HCT116 (cell line): ENCODE results near the gene RPS14. TPM values are rescaled to one million over a fixed set of nuclear protein-coding genes. Genes with fewer than 3 reads are reported as not detected.

ENCODE experiments used
- ATAC-seq: fragments of 200-7000 bp; cut with Tn5 transposase; 2 replicates; pipeline ENCODE4 v1.9.1; 2020; ENCODE audit warnings: mild to moderate bottlenecking, moderate library complexity
- BruUV-seq: library from RNA; stranded (reverse); fragments of 400-500 nt; replicated peaks from 2 replicates; lab custom pipeline; 2021; lab: Mats Ljungman, UMichigan
- CTCF ChIA-PET: fragments of 300-600 bp; sonication (Branson Sonifier 250); formaldehyde crosslinking; loops from one replicate; lab custom pipeline; 2021; ENCODE audit warnings: antibody characterized with exemption; lab: Charles Lee
- POLR2A ChIA-PET: fragments of 300-600, 350-600 bp; sonication (Branson Sonifier 250); formaldehyde crosslinking; loops from one replicate; lab custom pipeline; 2021; ENCODE audit warnings: antibody characterized with exemption; lab: Charles Lee
- RAD21 ChIA-PET, 2 experiments: fragments of 300-600 bp; sonication (Branson Sonifier 250); formaldehyde crosslinking; loops; one replicate each; lab custom pipeline; 2023; ENCODE audit warnings: low total read pairs in 2 of 2; ENCODE audit not compliant: uncharacterized antibody in 2 of 2, unreplicated experiment in 2 of 2, low non-redundant PET in 1 of 2; lab: Charles Lee
- DNase-seq: peaks from one replicate; pipeline ENCODE4 v3.0.0-alpha.2; 2010; ENCODE audit warnings: low read depth, low spot score
- H2AFZ ChIP-seq: fragments of 200-600 bp; shearing (Covaris generic), sonication (generic); 2 replicates; pipeline ENCODE4 v1.6.1; 2017; ENCODE audit warnings: low read depth, mixed run types, mixed read lengths, antibody characterized with exemption, low read length; ENCODE audit not compliant: poor library complexity, severe bottlenecking
- H3K27ac ChIP-seq: 2 replicates; pipeline ENCODE4 v1.5.1; 2012; ENCODE audit warnings: low read depth, low read length
- H3K27me3 ChIP-seq: fragments of 200-600 bp; sonication (generic); 2 replicates; pipeline ENCODE4 v1.6.1; 2016; ENCODE audit warnings: mixed run types, low read length, mixed read lengths; ENCODE audit not compliant: insufficient read depth
- H3K36me3 ChIP-seq, 2 experiments: fragments of 200-500 bp in 1 of 2; fragments of 200-600 bp in 1 of 2; sonication (Bioruptor generic) in 1 of 2; sonication (generic) in 1 of 2; 2 replicates each; pipeline versions ENCODE4 v1.5.1 to v1.6.1; 2014 to 2016; ENCODE audit warnings: low read length in 2 of 2, inconsistent platforms in 1 of 2, mixed read lengths in 1 of 2, mixed run types in 1 of 2; ENCODE audit not compliant: insufficient read depth in 2 of 2, control insufficient read depth in 1 of 2
- H3K4me1 ChIP-seq, 2 experiments: fragments of 200-600 bp in 1 of 2; sonication (generic) in 1 of 2; 2 replicates each; pipeline versions ENCODE4 v1.5.1 to v1.6.1; 2012 to 2017; ENCODE audit warnings: low read length in 2 of 2, inconsistent platforms in 1 of 2, mild to moderate bottlenecking in 1 of 2, mixed read lengths in 1 of 2, mixed run types in 1 of 2, moderate library complexity in 1 of 2; ENCODE audit not compliant: insufficient read depth in 2 of 2, control insufficient read depth in 1 of 2
- H3K4me2 ChIP-seq: fragments of 200-600 bp; sonication (generic); 2 replicates; pipeline ENCODE4 v1.6.1; 2017; ENCODE audit warnings: mixed run types, low read length, mixed read lengths
- H3K4me3 ChIP-seq, 2 experiments: fragments of 200-600 bp in 1 of 2; sonication (generic) in 1 of 2; replicated peaks in 1 of 2; 2 replicates each; pipeline ENCODE4 v1.5.1; 2011 to 2016; ENCODE audit warnings: low read length in 2 of 2, control low read depth in 1 of 2, low read depth in 1 of 2, mild to moderate bottlenecking in 1 of 2, mixed read lengths in 1 of 2, mixed run types in 1 of 2
- H3K79me2 ChIP-seq: fragments of 200-600 bp; sonication (generic); 2 replicates; pipeline ENCODE4 v1.6.1; 2017; ENCODE audit warnings: mild to moderate bottlenecking, mixed run types, low read length, moderate library complexity, mixed read lengths; ENCODE audit not compliant: insufficient read depth
- H3K9ac ChIP-seq: fragments of 200-600 bp; sonication (generic); 2 replicates; pipeline ENCODE4 v1.6.1; 2016; ENCODE audit warnings: low read length, mixed read lengths
- H3K9me2 ChIP-seq: fragments of 200-600 bp; sonication (generic), shearing (Covaris generic); 2 replicates; pipeline ENCODE4 v1.6.1; 2017; ENCODE audit warnings: mixed run types, mild to moderate bottlenecking, moderate library complexity; ENCODE audit not compliant: insufficient read depth
- H3K9me3 ChIP-seq, 2 experiments: fragments of 200-500 bp in 1 of 2; fragments of 200-600 bp in 1 of 2; sonication (Bioruptor generic) in 1 of 2; sonication (generic) in 1 of 2; 2 replicates each; pipeline ENCODE4 v1.6.1; 2014 to 2017; ENCODE audit warnings: low read length in 2 of 2, mixed read lengths in 2 of 2, inconsistent platforms in 1 of 2, low read depth in 1 of 2, mild to moderate bottlenecking in 1 of 2, mixed run types in 1 of 2, moderate library complexity in 1 of 2; ENCODE audit not compliant: control insufficient read depth in 1 of 2, insufficient read depth in 1 of 2
- H4K20me1 ChIP-seq: fragments of 200-600 bp; sonication (generic), shearing (Covaris generic); 2 replicates; pipeline ENCODE4 v1.6.1; 2017; ENCODE audit warnings: mixed run types, mild to moderate bottlenecking, moderate library complexity; ENCODE audit not compliant: insufficient read depth
- ATF3 ChIP-seq: IDR thresholded peaks from 2 replicates; pipeline ENCODE4 v1.6.1; 2012
- CBX3 ChIP-seq: IDR thresholded peaks from 2 replicates; pipeline ENCODE4 v1.6.1; 2012; ENCODE audit warnings: low read depth
- CTCF ChIP-seq, 3 experiments: fragments of 200-600 bp in 1 of 3; sonication (generic) in 1 of 3; IDR thresholded peaks in 2 of 3; conservative IDR thresholded peaks in 1 of 3; 2 replicates each; pipeline ENCODE4 v1.5.1; 2012 to 2017; ENCODE audit warnings: low read depth in 2 of 3, low read length in 2 of 3, antibody characterized with exemption in 1 of 3, borderline replicate concordance in 1 of 3, control low read depth in 1 of 3, mild to moderate bottlenecking in 1 of 3, mixed read lengths in 1 of 3, mixed run types in 1 of 3, moderate library complexity in 1 of 3; ENCODE audit not compliant: insufficient read depth in 1 of 3
- EGR1 ChIP-seq: IDR thresholded peaks from 2 replicates; pipeline ENCODE4 v1.6.1; 2012; ENCODE audit warnings: low read depth
- EZH2 ChIP-seq: fragments of 200-600 bp; sonication (generic); IDR thresholded peaks from 2 replicates; pipeline ENCODE4 v1.6.1; 2017; ENCODE audit warnings: antibody characterized with exemption, mixed run types
- FOSL1 ChIP-seq: IDR thresholded peaks from 2 replicates; pipeline ENCODE4 v1.6.1; 2012; ENCODE audit warnings: low read depth
- JUND ChIP-seq: IDR thresholded peaks from 2 replicates; pipeline ENCODE4 v1.6.1; 2012
- MAX ChIP-seq: IDR thresholded peaks from 2 replicates; pipeline ENCODE4 v1.6.1; 2012
- POLR2A ChIP-seq: IDR thresholded peaks from 2 replicates; pipeline ENCODE4 v1.7.0; 2011; ENCODE audit warnings: borderline replicate concordance; ENCODE audit not compliant: insufficient read depth, insufficient read length; ENCODE audit errors: extremely low read depth
- RAD21 ChIP-seq: IDR thresholded peaks from 2 replicates; pipeline ENCODE4 v1.6.1; 2012; ENCODE audit warnings: low read depth, mild to moderate bottlenecking
- REST ChIP-seq: IDR thresholded peaks from 2 replicates; pipeline ENCODE4 v1.6.1; 2012; ENCODE audit warnings: low read depth
- SIN3A ChIP-seq: IDR thresholded peaks from 2 replicates; pipeline ENCODE4 v1.6.1; 2012; ENCODE audit warnings: low read depth
- TCF7L2 ChIP-seq: IDR thresholded peaks from 2 replicates; pipeline ENCODE4 v1.7.0; 2011; ENCODE audit warnings: borderline replicate concordance, inconsistent platforms; ENCODE audit not compliant: insufficient read depth, insufficient read length; ENCODE audit errors: extremely low read depth
- ZNF274 ChIP-seq: fragments of 200-500 bp; sonication (Bioruptor generic); IDR thresholded peaks from 2 replicates; pipeline ENCODE4 v1.6.1; 2014; ENCODE audit warnings: mild to moderate bottlenecking, low read depth, low read length, inconsistent platforms
- intact Hi-C: fragments of 100-400 bp; cut with micrococcal nuclease; formaldehyde crosslinking; loops from 2 replicates; pipeline ENCODE4 v1.10.0; 2022
- total RNA-seq: library from RNA; stranded (reverse); gene quantifications from one replicate; pipeline ENCODE4 v1.2.1, GENCODE V29; 2021; ENCODE audit not compliant: unreplicated experiment

Gene RPS14
- total RNA-seq, 1 experiment from 2014 or later: 2,557 TPM

DNA sequence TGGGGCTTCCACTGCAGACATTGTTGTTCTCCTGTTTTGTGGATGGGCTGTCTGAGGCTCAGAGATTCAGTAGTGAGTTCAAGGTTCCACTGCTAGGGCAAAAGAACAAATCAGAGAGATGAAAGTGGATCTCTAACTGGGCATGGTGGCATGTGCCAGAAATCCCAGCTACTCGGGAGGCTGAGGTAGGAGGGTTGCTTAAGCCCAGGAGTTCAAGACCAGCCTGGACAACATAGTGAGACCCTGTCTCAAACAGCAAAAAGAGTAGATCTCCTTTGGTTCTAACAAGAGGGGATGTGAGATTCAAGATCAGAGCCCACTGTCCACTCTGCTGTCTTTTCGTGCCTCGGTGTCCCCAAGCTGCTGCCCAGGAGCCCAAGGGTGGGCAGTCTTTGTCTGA, 46.6 kb upstream of the RPS14 start:
- DNase-seq: no peak
- Histone ChIP-seq H3K9me3 (no peaks in the 10 kb centered on the region), H4K20me1 (no peaks in the 10 kb centered on the region), H3K4me3 (no peak overlapping the region), H3K36me3 (no peaks in the 10 kb centered on the region), H3K27ac (peak overlapping the region; percentile 56), H3K27me3 (no peaks in the 10 kb centered on the region), H3K4me2 (peak overlapping the region; percentile 65), H3K4me1 (peaks cover 31 to 49% of the 10 kb centered on the region in 2 experiments), H3K9me2 (no peaks in the 10 kb centered on the region), H3K79me2 (peaks cover 58% of the 10 kb centered on the region), H2AFZ (no peak overlapping the region), H3K9ac (0 out of 2 replicates have a peak overlapping the region, but pooled peaks have one; percentile 2)
- TF ChIP-seq ATF3: no peak
- no peak for TF ChIP-seq JUND
- no peak for TF ChIP-seq ZNF274
- no peak for TF ChIP-seq CBX3
- TF ChIP-seq REST: no peak
- TF ChIP-seq SIN3A: no peak
- no peak for TF ChIP-seq EGR1
- CTCF ChIA-PET: no interaction called here
- no peak for ATAC-seq
- RAD21 ChIA-PET: no interaction called here
- intact Hi-C loops: no loop called here
- POLR2A ChIA-PET: no interaction called here
- BruUV-seq: no TSS peak

DNA sequence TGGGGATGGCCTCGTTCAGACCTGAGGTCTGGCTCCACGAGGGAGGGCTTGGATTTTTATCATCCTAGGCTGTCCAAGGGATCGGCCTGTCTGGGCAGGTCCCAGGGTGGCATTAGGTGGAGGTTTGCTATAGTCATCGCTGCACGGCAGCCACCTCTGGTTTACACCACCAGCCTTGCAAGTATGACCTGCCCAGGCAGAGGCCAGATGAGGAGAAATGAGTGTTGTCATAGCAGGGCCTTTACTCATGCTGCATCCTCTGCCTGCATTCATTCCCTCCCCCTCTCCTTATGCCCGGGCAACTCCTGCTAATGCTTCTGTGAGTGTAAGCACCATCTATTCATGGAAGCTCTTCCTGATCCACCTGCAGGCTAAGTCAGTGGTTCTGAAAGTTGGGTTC, 43.1 kb upstream of the RPS14 start:
- no peak for DNase-seq
- no TSS peak for BruUV-seq
- Histone ChIP-seq H4K20me1 (no peaks in the 10 kb centered on the region), H3K36me3 (peaks cover 0 to 4% of the 10 kb centered on the region in 2 experiments; a peak in 1 of 4 replicates), H3K9me3 (no peaks in the 10 kb centered on the region), H3K9me2 (no peaks in the 10 kb centered on the region), H3K4me3 (no peak overlapping the region), H3K4me1 (peaks cover 20 to 53% of the 10 kb centered on the region in 2 experiments), H2AFZ (no peak overlapping the region), H3K9ac (no peak overlapping the region), H3K79me2 (peaks cover 60% of the 10 kb centered on the region), H3K4me2 (no peak overlapping the region), H3K27ac (no peak overlapping the region), H3K27me3 (no peaks in the 10 kb centered on the region)
- no peak for ATAC-seq
- ChIA-PET RAD21 (no interaction called here), POLR2A (no interaction called here), CTCF (no interaction called here)
- intact Hi-C loops: no loop called here
- TF ChIP-seq MAX: no peak
- TF ChIP-seq CBX3: no peak
- TF ChIP-seq JUND: no peak
- TF ChIP-seq CTCF (IDR thresholded peaks at IDR 0.05 in 2 of 3, conservative IDR thresholded peaks at IDR 0.05 in 1 of 3; ENCODE audit: borderline replicate concordance in 1 of 3, insufficient read depth in 1 of 3, low read depth in 2 of 3, low read length in 2 of 3): no peak
- no peak for TF ChIP-seq TCF7L2
- no peak for TF ChIP-seq ATF3
- no peak for TF ChIP-seq ZNF274
- no peak for TF ChIP-seq EZH2
- no peak for TF ChIP-seq POLR2A
- TF ChIP-seq SIN3A: no peak
- TF ChIP-seq FOSL1: no peak
- no peak for TF ChIP-seq RAD21
